ENCODE results near the gene BCAT1.
"Not testable (repeated sequence)": the region's sequence is repeated elsewhere in the genome, so short reads cannot be mapped to it uniquely, and the experiment has no call there.

BCAT1 gene

GRCh38 chr12:24851883-24852282, 97.0 kb downstream of the BCAT1 start:
- not testable (repeated sequence) for DNase-seq

DNA sequence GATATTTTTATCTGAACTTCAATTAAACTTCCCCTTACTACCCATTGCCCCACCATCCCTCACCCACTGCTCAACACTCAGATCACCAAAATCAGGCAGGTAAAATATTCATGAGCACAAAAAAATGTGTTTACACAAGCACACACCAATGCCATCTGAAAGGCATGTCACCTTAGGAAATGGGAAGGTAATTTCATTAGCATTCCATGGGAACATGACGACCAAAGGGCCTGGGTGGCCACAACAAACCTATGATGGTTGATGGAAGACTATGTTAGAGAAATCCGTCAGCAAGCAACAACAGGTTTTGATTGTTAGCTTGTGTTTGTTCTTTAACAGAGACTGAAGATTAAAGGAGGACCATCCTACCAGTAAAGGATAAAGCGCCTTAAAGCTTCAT, 97.6 kb downstream of the BCAT1 start:
- no peak for DNase-seq

GRCh38 chr12:24850496-24850895, 98.4 kb downstream of the BCAT1 start:
- peak; percentile 52 to 73 for DNase-seq

DNA sequence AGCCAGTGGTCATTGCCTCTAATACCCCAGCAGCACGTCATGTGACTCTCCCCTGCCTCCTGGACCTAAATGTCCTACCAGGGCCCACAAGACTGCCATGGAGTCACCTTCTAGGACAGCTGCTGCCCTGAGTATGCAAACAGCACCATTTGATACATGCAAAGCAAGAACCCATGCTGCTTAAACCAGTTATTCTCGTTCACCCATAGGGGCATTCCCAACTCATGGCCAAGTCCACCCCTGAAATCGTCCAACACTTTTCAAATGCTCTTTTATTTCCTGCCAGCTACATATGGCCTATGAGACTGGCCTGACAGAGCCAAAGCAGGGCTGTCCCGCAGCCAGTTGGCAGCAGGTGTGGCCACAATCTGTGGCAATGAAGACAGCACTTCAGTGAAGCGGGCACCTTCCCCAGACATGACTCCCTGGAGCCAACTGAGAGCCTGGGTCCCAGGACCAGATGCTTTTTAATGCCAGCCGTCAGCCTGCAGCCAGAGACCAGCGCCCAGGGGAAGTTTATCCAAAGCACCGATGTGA, 99.9 kb downstream of the BCAT1 start:
- DNase-seq = no peak

DNA sequence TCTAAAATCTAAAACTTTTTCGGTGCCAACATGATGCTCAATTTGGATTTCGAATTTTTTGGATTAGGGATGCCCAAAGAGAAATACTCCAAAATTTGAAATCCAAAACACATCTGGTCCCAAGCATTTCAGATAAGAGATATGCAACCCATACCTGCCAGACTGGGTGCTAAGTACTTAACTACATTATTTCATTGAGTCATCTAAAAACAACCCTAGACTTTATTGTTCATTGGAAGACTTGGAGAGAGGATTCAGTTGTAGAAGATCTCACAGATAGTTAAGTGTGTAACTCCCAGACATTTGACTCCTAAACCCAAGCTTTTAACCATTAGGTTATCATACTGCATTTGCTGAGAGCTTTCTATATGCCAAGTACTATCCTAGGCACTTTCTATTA, 102.2 kb downstream of the BCAT1 start:
- DNase-seq = no peak

- no peak for DNase-seq
These were observed 103.3 kb downstream of the BCAT1 start for GRCh38 chr12:24845615-24846014.

DNA sequence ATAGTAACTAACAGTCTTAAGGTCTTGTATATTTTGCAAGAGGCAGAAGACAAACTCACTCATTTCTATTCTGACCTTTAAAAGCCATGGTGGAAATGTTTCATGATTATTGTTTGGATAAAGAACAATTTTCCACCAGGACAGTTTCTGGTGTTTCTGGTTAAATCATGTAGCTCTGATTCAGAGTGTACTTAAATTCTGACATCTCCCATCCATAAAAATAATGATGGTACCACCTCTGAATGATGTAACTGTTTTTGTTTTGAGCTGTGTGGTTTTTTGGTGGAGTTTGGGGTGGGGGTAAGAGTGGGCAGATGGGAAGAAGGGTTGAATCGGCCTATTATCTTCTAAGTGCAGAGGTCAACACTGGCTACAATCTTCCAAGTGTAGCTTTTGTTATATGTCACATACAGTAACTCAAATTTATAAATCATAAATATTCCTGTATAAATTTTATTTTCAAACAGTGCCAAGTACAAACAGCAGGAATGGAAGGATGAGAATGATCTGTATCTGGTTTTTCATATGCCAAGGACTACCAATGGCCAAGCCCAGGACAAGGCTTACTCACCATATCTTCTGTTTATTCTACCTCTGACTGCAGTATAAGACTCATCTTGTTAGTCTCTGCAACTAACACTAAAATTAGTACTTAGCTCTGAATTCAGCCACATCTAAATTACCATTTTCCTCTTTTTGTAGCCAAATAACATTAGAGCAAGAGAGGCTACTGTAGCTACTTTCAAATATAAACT, 108.7 kb downstream of the BCAT1 start:
- DNase-seq = no peak

GRCh38 chr12:24839268-24839791, 109.6 kb downstream of the BCAT1 start:
- no peak for DNase-seq

DNA sequence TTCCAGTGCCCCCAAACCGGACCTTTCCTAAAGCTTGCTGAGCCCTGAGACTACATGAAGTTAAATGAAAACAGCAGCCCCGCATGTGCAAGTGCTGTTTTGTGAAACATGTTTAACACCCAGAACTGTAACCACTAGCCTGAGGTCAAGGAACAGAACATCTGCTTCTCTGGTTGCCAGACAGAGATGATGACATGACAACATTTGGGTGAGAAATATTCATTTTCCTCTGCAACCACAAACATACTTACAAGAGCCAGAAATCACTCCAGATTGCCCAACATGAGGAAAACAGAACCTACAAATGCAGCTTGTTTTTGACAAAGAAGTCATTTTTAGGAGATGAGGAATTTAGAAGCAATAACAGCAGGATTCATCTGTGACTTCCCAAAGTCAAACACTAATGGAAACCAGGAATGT, 110.4 kb downstream of the BCAT1 start:
- DNase-seq = no peak

DNA sequence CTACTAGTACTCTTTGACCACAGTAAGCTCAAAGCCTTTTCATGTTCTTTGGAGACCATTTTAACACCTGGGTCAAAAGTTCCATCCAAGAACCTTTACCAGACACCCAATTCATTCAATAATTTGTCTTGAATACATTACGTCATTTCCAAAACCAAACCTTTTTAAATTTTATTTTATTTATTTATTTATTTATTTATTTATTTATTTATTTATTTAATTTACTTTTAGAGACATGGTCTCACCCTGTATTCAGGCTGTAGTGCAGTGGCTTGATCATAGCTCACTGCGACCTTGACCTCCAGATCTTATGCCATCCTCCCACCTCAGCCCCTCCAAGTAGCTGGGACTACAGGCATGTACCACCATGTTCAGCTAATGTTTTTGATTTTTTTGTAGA, 113.5 kb downstream of the BCAT1 start:
- DNase-seq = no peak

- DNase-seq = no peak
These were observed 115.4 kb downstream of the BCAT1 start for GRCh38 chr12:24833513-24833912.

DNA sequence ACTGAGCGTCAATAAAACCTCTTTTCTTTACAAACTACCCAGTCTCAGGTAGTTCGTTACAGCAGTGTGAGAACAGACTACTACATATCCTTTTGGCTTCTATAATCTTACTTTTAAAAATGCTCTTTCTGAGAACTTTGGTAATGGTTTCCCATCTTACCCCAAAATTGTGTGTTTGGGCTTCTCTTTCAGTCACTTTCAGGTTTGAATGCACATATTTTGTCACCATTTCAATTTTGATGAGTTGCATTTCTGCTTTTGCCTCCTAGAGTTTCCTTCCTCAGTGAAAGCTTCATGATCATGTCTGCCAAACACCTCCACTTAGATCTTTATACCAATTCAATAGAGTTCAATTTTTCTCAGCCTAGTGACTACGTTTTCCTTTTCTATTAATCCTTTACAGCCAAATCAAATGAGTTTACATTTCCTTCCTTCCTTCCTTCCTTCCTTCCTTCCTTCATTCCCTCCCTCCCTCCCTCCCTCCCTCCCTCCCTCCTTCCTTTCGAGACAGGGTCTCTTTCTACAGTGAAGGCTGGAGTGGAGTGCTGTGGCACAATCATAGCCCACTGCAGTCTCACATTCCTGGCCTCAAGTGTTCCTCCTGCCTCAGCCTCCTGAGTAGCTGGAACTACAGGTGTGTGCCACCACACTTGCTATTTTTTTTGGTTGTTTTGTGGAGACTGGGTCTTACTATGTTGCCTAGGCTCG, 124.9 kb downstream of the BCAT1 start:
- no peak for DNase-seq

GRCh38 chr12:24822121-24822899, 126.6 kb downstream of the BCAT1 start:
- DNase-seq = no peak

GRCh38 chr12:24821691-24822090, 127.2 kb downstream of the BCAT1 start:
- no peak for DNase-seq

- no peak for DNase-seq
These were observed 128.0 kb downstream of the BCAT1 start for GRCh38 chr12:24820872-24821271.

DNA sequence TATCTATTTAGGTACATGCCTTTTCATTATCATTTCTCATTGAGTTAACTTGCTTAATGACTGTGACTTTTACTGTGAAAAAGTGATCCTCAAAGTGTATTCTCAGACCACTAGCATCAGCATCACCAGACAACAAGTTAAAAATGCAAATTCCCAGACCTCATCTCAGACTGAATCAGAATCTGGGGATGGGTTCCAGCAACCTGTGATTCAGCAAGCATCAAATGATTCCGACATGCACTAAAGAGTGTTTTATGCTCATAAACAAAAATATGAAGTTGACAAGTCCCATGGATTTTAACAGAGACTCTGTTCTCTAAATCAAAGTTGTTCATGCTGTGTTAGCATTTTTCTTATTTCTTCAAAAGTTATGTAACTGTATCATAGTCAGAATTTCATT, 130.6 kb downstream of the BCAT1 start:
- DNase-seq = no peak

DNA sequence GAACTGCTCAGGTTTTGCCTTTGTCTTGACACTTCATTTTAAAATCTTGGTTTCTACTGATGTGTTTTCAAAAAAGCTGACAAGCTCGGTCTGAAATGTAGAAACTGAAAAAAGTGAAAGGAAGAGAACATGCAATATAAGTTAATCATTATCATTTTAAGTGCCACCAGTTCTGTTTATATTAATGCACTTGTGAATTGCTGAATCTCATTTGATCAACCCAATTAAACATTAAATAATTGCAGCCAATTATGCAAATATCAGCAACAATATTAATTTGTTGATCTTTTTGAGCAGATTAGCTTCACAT, 133.8 kb downstream of the BCAT1 start:
- DNase-seq = no peak

GRCh38 chr12:24814379-24815113, 134.4 kb downstream of the BCAT1 start:
- no peak for DNase-seq

DNA sequence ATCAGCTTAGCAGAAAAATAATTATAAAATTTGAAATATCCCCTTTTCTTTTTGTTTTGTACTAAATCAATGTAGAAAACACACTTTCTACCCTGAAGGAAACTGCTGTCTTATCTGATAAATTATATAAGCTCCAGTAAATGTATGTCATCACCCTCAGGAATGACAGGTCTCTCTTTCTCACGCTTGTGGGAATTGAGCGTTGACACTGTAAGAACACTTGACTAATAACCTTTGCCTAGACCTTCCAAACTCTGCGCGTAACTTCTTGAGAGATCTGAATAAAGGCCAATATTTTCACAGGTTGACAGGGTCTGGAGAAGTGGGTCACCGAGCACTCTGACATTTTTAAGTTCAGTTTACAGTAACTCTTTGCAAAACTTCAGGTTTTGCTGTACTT, 138.5 kb downstream of the BCAT1 start:
- DNase-seq = no peak

- not testable (repeated sequence) for DNase-seq
These were observed 139.6 kb downstream of the BCAT1 start for GRCh38 chr12:24809306-24809705.

GRCh38 chr12:24808651-24809050, 140.2 kb downstream of the BCAT1 start:
- no peak for DNase-seq

GRCh38 chr12:24806386-24806785, 142.5 kb downstream of the BCAT1 start:
- no peak for DNase-seq
